GM04504 (cell line): ENCODE measurements around the gene PABPC1L2B.
"Not testable (repeated sequence)": the region's sequence is repeated elsewhere in the genome, so short reads cannot be mapped to it uniquely, and the experiment has no call there.

Experiments used
- DNase-seq: peaks from one replicate; pipeline ENCODE4 v3.0.0-alpha.2; 2012; ENCODE audit warnings: low read depth

PABPC1L2B gene

GRCh38 chrX:73002733-73003132 is at the start of gene PABPC1L2B:
Gene PABPC1L2B (plus strand): TSS chrX:73002939. CDS start chrX:73003643, 704 bp downstream.
- DNase-seq: not testable (repeated sequence)

- not testable (repeated sequence) for DNase-seq
Measured at GRCh38 chrX:72959971-72960370, 42.8 kb upstream of the PABPC1L2B start.

DNA sequence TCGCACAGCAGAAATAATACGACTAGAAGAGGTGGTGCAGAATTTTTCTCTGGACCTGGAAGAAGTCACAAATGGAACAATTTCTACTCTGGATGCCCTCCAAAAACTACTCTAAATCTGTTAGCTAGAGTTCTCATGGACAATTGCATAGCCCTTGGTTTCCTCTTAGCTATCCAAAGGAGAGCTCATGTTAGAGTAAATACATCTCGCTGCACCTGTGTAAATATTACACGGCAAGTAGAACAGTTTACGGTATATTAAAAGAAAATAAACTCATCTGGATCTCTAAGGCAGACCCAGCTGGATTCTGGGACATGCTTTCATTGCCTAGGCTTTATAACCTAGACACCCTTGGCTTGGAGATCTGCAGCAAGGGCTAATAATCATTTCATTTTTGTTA is 30.9 kb upstream of the PABPC1L2B start:
- DNase-seq: not testable (repeated sequence)

DNA sequence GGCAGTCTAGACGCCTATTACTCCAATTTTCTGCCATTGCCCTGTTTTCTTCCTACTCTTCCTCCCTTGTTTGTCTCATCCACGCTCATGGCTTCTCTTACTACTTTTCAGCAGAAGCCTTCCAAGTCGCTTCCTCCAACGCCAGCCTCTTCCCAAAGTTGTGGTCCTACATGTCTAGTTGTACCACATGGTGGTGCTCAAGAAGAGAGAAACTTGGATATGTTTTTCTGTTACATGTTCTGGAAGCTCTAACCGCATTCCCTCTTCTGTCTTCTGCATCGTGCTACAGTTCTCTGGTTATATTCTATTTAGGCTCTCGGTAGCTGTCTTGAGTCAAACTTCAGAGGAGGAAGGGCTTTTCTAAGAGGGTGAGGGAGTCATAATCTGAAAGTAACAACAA is 27.9 kb upstream of the PABPC1L2B start:
- DNase-seq: not testable (repeated sequence)

DNA sequence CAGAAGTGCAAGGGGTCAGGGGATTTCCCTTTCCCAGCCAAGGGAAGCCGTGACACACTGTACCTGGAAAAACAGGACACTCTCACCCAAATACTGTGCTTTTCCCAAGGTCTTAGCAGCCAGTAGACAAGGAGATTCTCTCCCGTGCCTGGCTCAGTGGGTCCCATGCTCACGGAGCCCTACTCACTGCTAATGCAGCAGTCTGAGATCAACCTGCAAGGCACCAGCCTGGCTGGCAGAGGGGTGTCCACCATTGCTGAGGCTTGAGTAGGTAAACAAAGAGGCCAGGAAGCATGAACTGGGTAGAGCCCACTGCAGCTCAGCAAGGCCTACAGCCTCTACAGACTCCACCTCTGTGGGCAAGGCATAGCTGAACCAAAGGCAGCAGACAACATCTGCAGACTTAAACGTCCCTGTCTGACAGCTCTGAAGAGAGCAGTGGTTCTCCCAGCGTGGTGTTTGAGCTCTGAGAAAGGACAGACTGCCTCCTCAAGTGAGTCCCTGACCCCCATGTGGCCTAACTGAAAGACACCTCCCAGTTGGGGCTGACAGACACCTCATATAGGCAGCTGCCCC is 21.8 kb upstream of the PABPC1L2B start:
- not testable (repeated sequence) for DNase-seq

GRCh38 chrX:73004032-73004431 is 1.3 kb downstream of the PABPC1L2B start:
- not testable (repeated sequence) for DNase-seq

GRCh38 chrX:73021361-73022092 is 18.8 kb downstream of the PABPC1L2B start:
- no peak for DNase-seq

GRCh38 chrX:73022093-73022445 is 19.3 kb downstream of the PABPC1L2B start:
- DNase-seq: not testable (repeated sequence)

DNA sequence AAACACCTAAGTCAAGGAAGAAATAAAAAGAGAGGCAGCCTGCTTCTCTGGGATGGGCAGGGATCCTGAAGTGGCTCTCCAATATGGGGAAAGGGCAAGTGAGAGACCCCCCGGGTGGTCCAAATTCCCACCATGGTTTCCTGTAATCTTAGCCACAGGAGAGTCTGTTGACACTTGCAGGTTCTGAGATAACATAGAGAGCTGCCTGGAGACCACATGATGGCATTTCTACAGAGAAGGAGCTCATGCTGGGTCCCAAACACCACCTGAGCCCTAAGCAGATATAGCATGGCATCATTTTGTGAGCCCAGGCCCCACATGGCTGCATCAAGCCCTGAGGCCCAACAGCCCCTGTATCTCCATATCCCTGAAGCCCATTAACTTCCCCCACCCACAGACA is 26.1 kb downstream of the PABPC1L2B start:
- no peak for DNase-seq
